ENCODE results near the gene SNED1.
A peak's percentile ranks its signal among the peaks of the same experiment; 100 is the strongest.
"Not testable (repeated sequence)": the region's sequence is repeated elsewhere in the genome, so short reads cannot be mapped to it uniquely, and the experiment has no call there.

The SNED1 gene

GRCh38 chr2:241087420-241088268, 89.2 kb downstream of the SNED1 start:
- no peak for DNase-seq (ENCODE audit: low read depth)

GRCh38 chr2:241088376-241088775, 90.0 kb downstream of the SNED1 start:
- no peak for DNase-seq (ENCODE audit: low read depth)

- no peak for DNase-seq (ENCODE audit: low read depth)
Measured at GRCh38 chr2:241088791-241089732, 90.6 kb downstream of the SNED1 start.

GRCh38 chr2:241091201-241091600, 92.8 kb downstream of the SNED1 start:
- DNase-seq (ENCODE audit: low read depth) = no peak

- DNase-seq (ENCODE audit: low read depth) = no peak
Measured at GRCh38 chr2:241091734-241092445, 93.5 kb downstream of the SNED1 start.

GRCh38 chr2:241092677-241093076, 94.3 kb downstream of the SNED1 start:
- no peak for DNase-seq (ENCODE audit: low read depth)

- DNase-seq (ENCODE audit: low read depth) = not testable (repeated sequence)
Measured at GRCh38 chr2:241093133-241093781, 94.8 kb downstream of the SNED1 start.

GRCh38 chr2:241094172-241094571, 95.8 kb downstream of the SNED1 start:
- DNase-seq (ENCODE audit: low read depth) = no peak

- DNase-seq (ENCODE audit: low read depth) = no peak
Measured at GRCh38 chr2:241094924-241095420, 96.6 kb downstream of the SNED1 start.

- no peak for DNase-seq (ENCODE audit: low read depth)
Measured at GRCh38 chr2:241095594-241096290, 97.3 kb downstream of the SNED1 start.

GRCh38 chr2:241096979-241097378, 98.6 kb downstream of the SNED1 start:
- no peak for DNase-seq (ENCODE audit: low read depth)

- DNase-seq (ENCODE audit: low read depth) = no peak
Measured at GRCh38 chr2:241099246-241099645, 100.8 kb downstream of the SNED1 start.

GRCh38 chr2:241102239-241102803, 103.9 kb downstream of the SNED1 start, which contains the start of gene MTERF4:
Gene MTERF4, minus strand, starts transcription at chr2:241102287. Its CDS starts 14 bp downstream, at chr2:241102273.
- DNase-seq (ENCODE audit: low read depth) = peak; percentile 29

GRCh38 chr2:241103176-241103595, 104.8 kb downstream of the SNED1 start:
- DNase-seq (ENCODE audit: low read depth) = no peak

GRCh38 chr2:241104611-241105010, 106.2 kb downstream of the SNED1 start:
- not testable (repeated sequence) for DNase-seq (ENCODE audit: low read depth)

- no peak for DNase-seq (ENCODE audit: low read depth)
Measured at GRCh38 chr2:241105641-241106040, 107.2 kb downstream of the SNED1 start.

GRCh38 chr2:241107031-241107783, 108.8 kb downstream of the SNED1 start:
- DNase-seq (ENCODE audit: low read depth) = no peak

- DNase-seq (ENCODE audit: low read depth) = no peak
Measured at GRCh38 chr2:241108271-241109209, 110.1 kb downstream of the SNED1 start.
